Muscle of back (tissue), 11 donors: ENCODE data around the gene PRKG1. TPM values are rescaled to one million over a fixed set of nuclear protein-coding genes. Genes with fewer than 3 reads are reported as not detected.
"Not testable (repeated sequence)": the region's sequence is repeated elsewhere in the genome, so short reads cannot be mapped to it uniquely, and the experiment has no call there.

Experiments used
- DNase-seq, 3 donors: peaks; one replicate each; pipeline versions ENCODE4 v3.0.0 to v3.0.0-alpha.2; 2013
- polyA plus RNA-seq, 10 donors: library from polyadenylated mRNA; unstranded; fragments of 120-200 nt; gene quantifications; one replicate each; pipeline ENCODE4 v1.2.1, GENCODE V29; 2013; ENCODE audit not compliant: insufficient read length in 10 of 10

The PRKG1 gene
- polyA plus RNA-seq, 10 donors, result 32.4 to 71.5 (median 45.2) TPM

GRCh38 chr10:51169111-51169510 is 94.8 kb downstream of the PRKG1 start:
- no peak for DNase-seq

DNA sequence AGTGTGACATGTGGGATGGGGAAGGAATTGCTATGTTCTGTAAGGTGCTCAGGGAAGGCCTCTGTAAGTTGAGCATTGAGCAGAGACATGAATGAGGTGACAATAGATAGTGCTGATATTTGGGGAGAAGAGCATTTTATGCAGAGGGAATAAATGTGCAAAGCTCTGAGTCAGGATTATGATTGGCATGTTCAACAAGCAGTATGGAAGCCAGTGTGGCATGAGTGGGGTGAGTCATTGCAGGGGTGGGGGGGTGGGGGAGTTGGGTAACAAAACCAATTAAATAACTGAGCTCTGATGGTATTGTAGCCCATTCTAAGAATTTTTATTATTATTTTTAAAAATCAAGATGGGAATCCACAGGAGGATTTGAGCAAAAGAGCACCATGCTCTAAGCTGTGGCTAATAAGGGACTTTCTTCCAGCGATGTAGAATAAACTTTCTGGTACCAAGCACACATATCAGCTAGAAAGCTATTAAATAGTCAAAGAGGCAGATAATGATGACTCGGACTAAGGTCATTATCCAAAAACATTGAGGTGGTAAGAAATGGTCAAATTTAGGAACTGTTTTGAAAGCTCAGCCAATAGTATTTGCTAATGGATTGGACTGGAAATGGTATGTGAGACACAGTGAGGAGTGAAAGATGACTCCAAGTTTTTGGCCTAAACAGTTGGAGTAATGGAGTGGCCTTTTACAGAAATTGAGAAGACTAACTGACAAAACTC is 96.4 kb downstream of the PRKG1 start:
- DNase-seq, result no peak

- no peak for DNase-seq
These were observed 97.7 kb downstream of the PRKG1 start for GRCh38 chr10:51171946-51172345.

- peak; percentile 9 to 29 (median 27) for DNase-seq
These were observed 102.8 kb downstream of the PRKG1 start for GRCh38 chr10:51176976-51177695.

DNA sequence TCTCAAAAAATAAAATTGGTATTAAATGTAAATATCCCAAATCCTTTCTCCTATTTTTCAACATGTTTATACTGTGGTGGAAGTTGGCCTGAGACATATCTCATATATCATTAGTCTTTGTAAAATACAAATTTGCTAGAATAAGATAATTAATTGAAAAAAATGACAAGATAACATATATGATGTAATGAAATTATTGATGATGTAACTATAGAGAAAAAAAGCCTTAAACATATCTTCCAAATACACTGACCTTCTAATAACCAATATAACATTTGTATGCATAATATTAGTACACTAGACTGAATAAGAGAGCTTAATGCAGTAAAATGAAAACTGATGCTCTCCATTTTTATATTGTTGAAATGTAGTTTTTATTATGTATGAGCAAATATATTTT is 104.3 kb downstream of the PRKG1 start:
- no peak for DNase-seq

GRCh38 chr10:51180141-51180540 is 105.9 kb downstream of the PRKG1 start:
- no peak for DNase-seq

DNA sequence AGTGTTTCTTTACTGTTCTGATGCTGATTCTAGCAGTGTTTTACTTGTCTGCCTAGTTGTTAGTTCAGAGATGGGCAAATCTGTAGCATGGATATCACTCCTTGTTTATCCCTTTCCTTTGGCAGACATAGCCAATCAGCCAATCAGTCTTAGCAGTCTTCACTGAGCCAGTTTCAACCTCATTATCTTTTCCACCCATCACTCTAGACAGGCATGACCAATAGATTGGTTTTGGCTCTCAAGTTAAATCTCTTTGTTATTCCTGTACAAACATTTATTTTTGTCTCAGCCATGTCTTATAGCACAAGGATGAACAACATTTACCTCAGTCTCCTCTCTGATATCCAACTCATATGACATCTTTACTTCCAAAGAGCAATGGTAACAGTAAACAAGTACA is 109.5 kb downstream of the PRKG1 start:
- DNase-seq, result no peak

DNA sequence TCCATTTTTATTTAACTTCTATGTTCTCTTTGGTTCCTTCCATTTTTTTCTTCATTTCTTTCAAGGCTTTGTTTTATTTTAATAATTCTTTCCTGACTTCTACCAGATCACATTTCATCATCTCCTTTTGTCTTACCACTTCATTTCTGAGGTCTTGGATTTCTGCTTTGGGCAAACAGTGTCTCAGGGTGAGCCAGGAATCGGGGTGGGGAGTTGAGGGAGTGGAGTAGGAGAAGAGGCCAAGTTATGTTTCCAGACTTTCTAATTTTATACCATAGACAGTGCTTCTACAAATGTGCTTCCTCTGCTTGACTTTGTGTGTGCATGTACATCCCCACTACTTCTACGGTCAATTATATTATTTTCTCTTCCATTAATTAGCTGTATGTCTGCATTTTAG is 112.1 kb downstream of the PRKG1 start:
- no peak for DNase-seq

- no peak for DNase-seq
These were observed 113.7 kb downstream of the PRKG1 start for GRCh38 chr10:51188008-51188407.

- DNase-seq, result peak in 2 of 3 donors; percentile 34 to 67
These were observed 114.6 kb downstream of the PRKG1 start for GRCh38 chr10:51188866-51189265.

- DNase-seq, result no peak
These were observed 122.4 kb downstream of the PRKG1 start for GRCh38 chr10:51196508-51197175.

- DNase-seq, result no peak
These were observed 123.9 kb downstream of the PRKG1 start for GRCh38 chr10:51198170-51198569.

DNA sequence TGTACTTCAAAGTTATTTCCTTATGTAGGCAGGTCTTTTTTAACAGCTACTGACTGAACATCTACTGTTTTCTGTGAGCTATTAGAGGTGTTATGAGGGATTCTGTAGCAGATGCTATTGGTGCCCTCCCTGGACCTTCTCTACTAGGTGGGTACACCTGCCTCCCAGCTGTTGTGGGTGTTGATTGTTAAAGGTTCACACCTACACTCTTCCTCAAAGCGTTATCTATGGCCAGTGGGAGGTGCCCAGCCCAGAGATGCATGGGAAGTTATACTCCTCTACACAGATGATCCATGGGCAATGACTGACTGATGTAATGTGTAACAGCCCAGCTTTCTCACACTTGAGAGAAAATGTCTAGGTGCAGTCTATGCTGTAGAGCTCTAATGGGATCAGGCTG is 127.7 kb downstream of the PRKG1 start:
- no peak for DNase-seq

DNA sequence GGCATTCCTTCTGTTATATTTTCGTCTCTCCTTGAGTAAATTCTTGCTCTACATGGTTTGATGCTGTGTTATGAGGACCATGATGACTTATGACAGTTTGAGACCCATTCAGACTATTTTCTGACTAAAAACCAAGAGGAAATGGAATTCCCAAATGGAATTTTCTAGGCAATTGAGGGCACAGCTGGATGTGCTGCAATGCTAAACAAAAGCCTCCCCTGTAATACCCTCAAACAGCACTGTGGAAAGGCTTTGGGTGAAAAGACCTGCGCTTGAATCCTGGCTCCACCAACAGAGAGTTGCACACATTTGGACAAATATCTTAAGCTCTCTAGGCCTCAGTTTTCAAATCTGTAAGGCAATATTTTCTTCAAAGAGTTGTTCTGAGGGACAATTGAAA is 129.1 kb downstream of the PRKG1 start:
- no peak for DNase-seq

DNA sequence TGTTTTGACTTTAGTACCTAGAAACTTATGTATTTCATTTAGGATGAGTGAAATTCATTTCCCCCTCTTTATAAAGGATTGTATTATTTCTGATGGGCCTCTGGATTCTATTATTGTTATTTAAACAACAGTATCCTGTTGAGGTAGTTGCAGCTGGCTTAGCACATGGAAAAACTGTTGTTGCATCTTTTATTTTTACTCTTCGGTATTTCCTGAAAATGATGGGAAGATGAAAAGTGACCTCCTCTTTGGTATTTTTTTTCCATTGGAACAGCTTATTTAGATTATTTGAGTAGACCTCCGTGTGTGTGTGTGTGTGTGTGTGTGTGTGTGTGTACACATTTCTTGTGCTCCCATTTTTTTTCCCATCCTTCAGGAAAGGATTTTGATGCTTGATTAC is 129.8 kb downstream of the PRKG1 start:
- DNase-seq, result peak in 1 of 3 donors; percentile 57

GRCh38 chr10:51204701-51205100 is 130.4 kb downstream of the PRKG1 start:
- DNase-seq, result no peak

DNA sequence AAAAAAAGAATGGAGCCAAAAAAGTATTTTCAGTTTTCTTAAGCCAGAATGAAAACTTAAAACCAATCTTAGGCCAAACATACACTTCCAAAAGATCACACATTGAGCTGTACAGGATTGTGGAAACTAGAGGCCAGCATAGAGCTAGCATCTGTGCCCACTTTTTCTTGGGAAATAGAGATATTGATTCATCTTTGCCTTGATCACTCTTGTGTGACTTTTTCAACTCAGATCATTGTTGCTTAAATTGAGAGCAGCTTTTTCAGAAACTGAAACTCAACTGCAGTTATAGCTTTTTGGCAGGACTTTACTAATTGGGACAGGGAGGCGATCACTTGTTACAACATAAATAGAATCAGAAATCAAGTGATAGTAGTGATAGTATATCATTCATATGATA is 132.2 kb downstream of the PRKG1 start:
- DNase-seq, result peak in 1 of 3 donors; percentile 59

DNA sequence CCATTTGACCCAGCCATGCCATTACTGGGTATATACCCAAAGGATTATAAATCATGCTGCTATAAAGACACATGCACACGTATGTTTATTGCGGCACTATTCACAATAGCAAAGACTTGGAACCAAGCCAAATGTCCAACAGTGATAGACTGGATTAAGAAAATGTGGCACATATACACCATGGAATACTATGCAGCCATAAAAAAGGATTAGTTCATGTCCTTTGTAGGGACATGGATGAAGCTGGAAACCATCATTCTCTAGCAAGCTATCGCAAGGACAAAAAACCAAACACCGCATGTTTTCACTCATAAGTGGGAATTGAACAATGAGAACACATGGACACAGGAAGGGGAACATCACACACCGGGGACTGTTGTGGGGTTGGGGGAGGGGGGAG is 138.7 kb downstream of the PRKG1 start:
- not testable (repeated sequence) for DNase-seq

DNA sequence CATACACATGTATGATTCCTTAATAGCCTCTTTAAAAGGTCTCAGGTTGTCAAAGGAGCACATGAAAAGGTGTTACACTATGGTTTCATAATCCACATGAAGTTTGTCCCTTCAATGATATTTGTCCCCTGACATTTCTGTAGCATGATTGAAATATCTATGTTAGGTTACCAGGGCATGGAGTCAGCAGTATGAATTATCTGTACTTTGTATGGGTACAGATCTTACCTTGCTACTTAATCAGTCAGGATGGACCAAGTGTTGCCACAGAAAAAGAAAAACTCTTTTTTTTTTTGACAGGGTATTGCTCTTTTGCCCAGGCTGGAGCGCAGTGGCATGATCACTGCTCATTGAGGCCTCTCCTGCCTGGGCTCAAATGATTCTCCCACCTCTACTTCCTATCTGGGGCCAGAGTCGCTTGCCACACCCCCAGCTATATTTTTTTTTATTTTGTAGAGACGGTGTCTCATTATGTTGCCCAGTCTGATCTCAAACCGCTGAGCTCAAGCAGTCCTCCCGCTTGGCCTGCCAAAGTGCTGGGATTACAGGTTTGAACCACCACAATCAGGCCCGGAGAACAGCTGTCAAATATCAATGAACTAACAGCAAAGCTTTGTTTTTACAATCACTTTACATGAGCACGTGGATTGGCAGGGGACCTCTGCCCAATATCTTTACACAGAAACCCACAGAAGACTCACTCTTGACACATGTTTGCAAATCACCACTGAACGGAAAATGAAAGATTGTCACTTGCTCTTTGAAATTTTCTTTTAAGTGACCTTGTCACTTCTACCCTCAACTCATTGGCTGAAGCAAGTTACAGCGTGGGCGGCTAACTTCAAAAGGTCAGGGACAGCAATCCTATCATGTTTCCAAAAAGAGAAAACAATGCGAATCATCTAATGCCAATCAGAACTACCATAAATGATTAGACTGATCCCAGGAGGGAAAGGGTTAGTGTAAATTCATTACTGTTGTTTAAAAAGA is 140.2 kb downstream of the PRKG1 start:
- DNase-seq, result no peak

- no peak for DNase-seq
These were observed 141.9 kb downstream of the PRKG1 start for GRCh38 chr10:51215951-51216834.

DNA sequence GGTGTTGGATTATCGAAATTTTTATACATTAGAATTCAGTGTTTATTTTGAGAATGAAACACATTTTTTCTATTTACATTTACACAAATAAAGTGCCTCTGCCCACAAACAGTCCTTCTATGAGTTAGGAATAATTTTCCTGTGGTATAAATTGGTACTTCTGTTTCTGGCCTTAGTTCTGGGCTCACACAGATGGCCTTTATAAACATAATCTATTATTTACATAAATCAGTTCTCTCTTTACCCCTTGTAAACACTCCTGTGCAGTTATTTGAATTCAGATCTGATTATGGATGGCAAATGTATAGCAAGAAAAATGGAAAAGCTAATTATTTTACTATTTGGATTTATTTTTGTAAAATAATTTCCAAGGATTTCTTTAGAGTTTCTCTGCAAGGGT is 143.2 kb downstream of the PRKG1 start:
- no peak for DNase-seq
